ENCODE data around the gene PRM1. TPM values are rescaled to one million over a fixed set of nuclear protein-coding genes. Genes with fewer than 3 reads are reported as not detected.

Gene PRM1
- total and polyA plus RNA-seq, 2 experiments from 2014 or later, result not detected

DNA sequence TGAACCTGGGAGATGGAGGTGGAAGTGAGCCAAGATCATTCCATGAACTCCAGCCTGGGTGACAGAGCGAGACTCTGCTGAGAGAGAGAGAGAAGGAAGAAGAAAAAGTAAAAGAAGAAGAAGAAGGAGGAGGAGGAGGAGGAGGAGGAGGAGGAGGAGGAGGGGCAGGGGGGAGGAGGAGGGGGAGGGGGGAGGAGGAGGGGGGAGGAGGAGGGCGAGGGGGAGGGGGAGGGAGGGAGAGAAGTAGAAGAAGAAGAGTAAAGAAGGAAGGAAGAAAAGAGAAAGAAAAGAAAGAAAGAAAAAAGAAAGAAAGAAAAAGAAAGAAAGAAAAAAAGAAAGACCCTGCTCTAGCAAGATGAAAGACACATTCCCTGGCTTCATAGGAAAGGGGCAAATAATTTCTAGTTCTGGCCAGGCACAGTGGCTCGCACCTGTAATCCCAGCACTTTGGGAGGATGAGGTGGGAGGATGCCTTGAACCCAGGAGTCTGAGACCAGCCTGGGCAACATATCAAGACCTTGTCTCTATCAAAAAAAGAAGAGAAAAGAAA, 48.8 kb downstream of the PRM1 start:
- no peak overlapping the region for H3K4me2 ChIP-seq (ENCODE audit: unreplicated experiment)
- no peak overlapping the region for H2AFZ ChIP-seq
- H3K27me3 ChIP-seq (replicated peaks; ENCODE audit: insufficient read depth), result no peaks in the 10 kb centered on the region
- peaks cover 3% of the 10 kb centered on the region; the same call in 1 of the 2 replicates for H3K4me1 ChIP-seq (ENCODE audit: insufficient read depth)
- H3K9ac ChIP-seq, result no peak overlapping the region
- no peaks in the 10 kb centered on the region for H3K9me2 ChIP-seq (ENCODE audit: insufficient read depth)
- TF ChIP-seq EZH2phosphoT487 (IDR thresholded peaks at IDR 0.05; ENCODE audit: insufficient read depth, low read depth) (no peak), EZH2 (IDR thresholded peaks at IDR 0.05; ENCODE audit: insufficient read depth, poor library complexity, severe bottlenecking) (no peak)
- no peaks in the 10 kb centered on the region for H3K9me3 ChIP-seq (ENCODE audit: low read depth)
- no peaks in the 10 kb centered on the region for H4K20me1 ChIP-seq (ENCODE audit: insufficient read depth)
- no peaks in the 10 kb centered on the region for H3F3A ChIP-seq (ENCODE audit: insufficient read depth)
- no peaks in the 10 kb centered on the region for H3K79me2 ChIP-seq (ENCODE audit: insufficient read depth)
- H3K4me3 ChIP-seq, result no peak overlapping the region
- H3K27ac ChIP-seq, result no peak overlapping the region
- no peak for DNase-seq
- no peaks in the 10 kb centered on the region for H3K36me3 ChIP-seq (ENCODE audit: low read depth)
- in situ Hi-C loops (cut with MboI), result no loop called here
- 92 to 95% methylated on average over 2 to 3 of the region's 3 CpGs for WGBS, 2 experiments (ENCODE audit: low coverage in 1 of 2, low lambda C conversion rate in 2 of 2, missing lambda C conversion rate in 2 of 2)

DNA sequence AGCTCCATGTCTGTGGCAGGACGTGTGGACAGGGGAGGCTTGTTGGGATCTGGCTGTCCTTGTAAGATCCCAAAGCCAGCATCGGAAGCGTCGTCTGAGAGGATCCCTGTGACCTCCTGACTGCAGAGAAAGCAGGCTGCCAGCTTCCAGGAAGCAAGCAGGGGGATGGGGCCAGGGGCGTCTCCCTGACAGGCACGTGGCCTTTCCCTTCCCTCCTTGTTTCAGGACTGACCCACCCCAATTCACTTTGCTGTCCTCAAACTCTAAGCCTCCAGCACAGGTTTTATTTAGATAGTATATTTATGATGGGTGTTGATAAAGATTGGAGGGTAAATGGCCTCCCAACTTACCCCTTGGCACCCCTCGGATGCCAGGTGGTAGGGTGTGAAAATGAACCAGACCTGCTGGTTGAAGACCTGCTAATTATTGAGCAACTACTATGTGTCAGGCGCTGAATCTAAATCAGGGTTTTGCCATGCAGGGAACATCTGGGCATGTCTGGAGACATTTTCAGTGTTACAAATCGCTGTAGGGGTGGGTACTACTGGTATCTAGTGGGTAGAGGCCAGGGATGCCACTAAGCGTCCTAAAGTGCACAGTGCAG, 49.7 kb downstream of the PRM1 start:
- no peak overlapping the region for H3K9ac ChIP-seq
- no peak overlapping the region for H3K4me2 ChIP-seq (ENCODE audit: unreplicated experiment)
- in situ Hi-C loops (cut with MboI), result no loop called here
- H3K4me1 ChIP-seq (ENCODE audit: insufficient read depth), result peaks cover 3% of the 10 kb centered on the region; the same call in 1 of the 2 replicates
- no peak overlapping the region for H3K4me3 ChIP-seq
- no peaks in the 10 kb centered on the region for H3K9me3 ChIP-seq (ENCODE audit: low read depth)
- DNase-seq, result no peak
- 69 to 73% methylated on average over 10 of the region's 10 CpGs for WGBS, 2 experiments (ENCODE audit: low coverage in 1 of 2, low lambda C conversion rate in 2 of 2, missing lambda C conversion rate in 2 of 2)
- H3K79me2 ChIP-seq (ENCODE audit: insufficient read depth), result no peaks in the 10 kb centered on the region
- H3K27me3 ChIP-seq (replicated peaks; ENCODE audit: insufficient read depth), result no peaks in the 10 kb centered on the region
- no peak overlapping the region for H2AFZ ChIP-seq
- H4K20me1 ChIP-seq (ENCODE audit: insufficient read depth), result no peaks in the 10 kb centered on the region
- TF ChIP-seq EZH2 (IDR thresholded peaks at IDR 0.05; ENCODE audit: insufficient read depth, poor library complexity, severe bottlenecking) (no peak), EZH2phosphoT487 (IDR thresholded peaks at IDR 0.05; ENCODE audit: insufficient read depth, low read depth) (no peak)
- no peaks in the 10 kb centered on the region for H3F3A ChIP-seq (ENCODE audit: insufficient read depth)
- H3K9me2 ChIP-seq (ENCODE audit: insufficient read depth), result no peaks in the 10 kb centered on the region
- no peak overlapping the region for H3K27ac ChIP-seq
- no peaks in the 10 kb centered on the region for H3K36me3 ChIP-seq (ENCODE audit: low read depth)

Small RNA genes within 50 kb of the gene (microRNA-seq; reads per million reads assigned to microRNA genes)
- gene MIR548H2 (ENCODE audit: borderline number of aligned reads), result not detected

Small RNA genes within 50 kb of the gene (small RNA-seq; reads per million reads assigned to genes)
- gene MIR548H2 (ENCODE audit: low read depth, low replicate concordance) (not detected), gene RF00019 (ENCODE audit: low read depth, low replicate concordance) (not detected), gene RF00554 (ENCODE audit: low read depth, low replicate concordance) (not detected)

Other genes with a start within 250 kb of the PRM1 start
- 1.4 and 2.0 TPM in 2 replicates for gene SOCS1, start 25.1 kb downstream of the PRM1 start, total RNA-seq (2014; rRNA removed; shearing (Covaris generic))
- gene SOCS1, start 25.1 kb downstream of the PRM1 start, polyA plus RNA-seq (2016; fragmentation: Nextera tagmentation; extraction: Ambion mirVana), result 1.6 and 2.3 TPM in 2 replicates
- not detected in 2 replicates for gene TNP2, start 12.0 kb downstream of the PRM1 start, total RNA-seq (2014; rRNA removed; shearing (Covaris generic))
- not detected in 2 replicates for gene TNP2, start 12.0 kb downstream of the PRM1 start, polyA plus RNA-seq (2016; fragmentation: Nextera tagmentation; extraction: Ambion mirVana)
- not detected in 2 replicates for gene PRM3, start 7.7 kb downstream of the PRM1 start, total RNA-seq (2014; rRNA removed; shearing (Covaris generic))
- not detected in 2 replicates for gene PRM3, start 7.7 kb downstream of the PRM1 start, polyA plus RNA-seq (2016; fragmentation: Nextera tagmentation; extraction: Ambion mirVana)
- gene PRM2, start 4.8 kb downstream of the PRM1 start, total RNA-seq (2014; rRNA removed; shearing (Covaris generic)), result not detected in 2 replicates
- not detected in 2 replicates for gene PRM2, start 4.8 kb downstream of the PRM1 start, polyA plus RNA-seq (2016; fragmentation: Nextera tagmentation; extraction: Ambion mirVana)
- 8.5 and 20.6 TPM in 2 replicates for gene RMI2, start 64.1 kb upstream of the PRM1 start, total RNA-seq (2014; rRNA removed; shearing (Covaris generic))
- gene RMI2, start 64.1 kb upstream of the PRM1 start, polyA plus RNA-seq (2016; fragmentation: Nextera tagmentation; extraction: Ambion mirVana), result 11.9 and 12.8 TPM in 2 replicates